ENCODE results near the gene GPR55. TPM values are rescaled to one million over a fixed set of nuclear protein-coding genes. Genes with fewer than 3 reads are reported as not detected.

GPR55 gene
- total and polyA plus RNA-seq, 2 of the 4 experiments (the other 2 are of a cell fraction) = 0.03 TPM; not detected in 1

DNA sequence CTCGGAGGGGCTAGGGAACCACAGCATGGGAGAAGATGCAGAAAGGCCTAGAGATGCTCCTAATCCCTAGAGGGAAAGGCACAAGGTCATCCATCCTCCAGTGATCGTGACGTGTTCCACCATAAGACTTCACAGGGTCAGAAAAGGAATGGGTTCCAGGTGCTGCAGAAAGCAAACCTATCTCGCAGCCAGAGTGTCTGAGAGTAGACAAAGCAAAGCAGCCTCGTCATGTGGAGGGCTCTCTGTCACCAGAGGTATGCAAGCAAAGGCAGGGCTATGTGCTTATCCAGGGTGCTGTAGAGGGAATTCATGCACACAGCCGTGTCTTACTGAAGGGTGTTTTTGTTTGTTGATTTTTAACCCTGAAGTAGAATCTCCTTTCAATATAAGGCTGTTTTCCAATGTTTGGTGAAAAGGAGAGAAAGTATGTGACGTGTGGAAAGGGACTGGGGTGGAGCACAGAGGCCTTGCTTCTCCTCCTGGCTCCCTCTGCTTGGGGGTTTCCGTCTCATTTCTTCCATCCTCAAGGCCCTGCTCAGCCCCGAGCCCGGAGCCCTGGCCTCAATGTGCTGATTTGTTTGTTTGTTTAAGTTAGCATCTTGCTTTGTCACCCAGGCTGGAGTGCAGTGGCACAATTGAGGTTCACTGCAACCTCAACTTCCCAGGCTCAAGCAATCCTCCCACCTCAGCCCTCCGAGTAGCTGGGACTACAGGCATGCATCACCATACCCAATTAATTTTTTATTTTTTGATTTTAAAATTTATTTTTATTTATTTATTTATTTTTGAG is 3.0 kb downstream of the GPR55 start:
- dilution Hi-C loops (cut with HindIII; ENCODE audit: low sequenced_read_pairs, unreplicated experiment) (no loop called here), in situ Hi-C loops (cut with MboI; ENCODE audit: low sequenced_read_pairs) (no loop called here), intact Hi-C loops (cut with micrococcal nuclease) (no loop called here)
- no peak overlapping the region for H3K14ac ChIP-seq (replicated peaks; ENCODE audit: low read depth, low read length)
- BruUV-seq (replicated peaks) = no TSS peak
- H3K23ac ChIP-seq (ENCODE audit: low read depth, low read length) = no peak overlapping the region
- H3K27me3 ChIP-seq (ENCODE audit: control insufficient read depth, insufficient read depth, low read length) = peaks cover 31% of the 10 kb centered on the region
- H4K91ac ChIP-seq (ENCODE audit: insufficient read depth, low read depth, low read length) = no peak overlapping the region
- H2AK9ac ChIP-seq (replicated peaks; ENCODE audit: low read depth, low read length, poor library complexity) = no peak overlapping the region
- H3K79me1 ChIP-seq (ENCODE audit: low read depth in 1 of 2, low read length in 2 of 2) = no peaks in the 10 kb centered on the region
- H4K5ac ChIP-seq (ENCODE audit: low read depth, low read length) = no peak overlapping the region
- no peaks in the 10 kb centered on the region for H3K9me3 ChIP-seq (ENCODE audit: control insufficient read depth, insufficient read depth, low read length)
- H3K56ac ChIP-seq (ENCODE audit: extremely low read depth, insufficient read depth, low read length) = no peak overlapping the region
- no peak overlapping the region for H3K4me2 ChIP-seq (ENCODE audit: low read depth, low read length)
- ChIA-PET CTCF (no interaction called here), POLR2A (ENCODE audit: unreplicated experiment) (no interaction called here)
- H3K27ac ChIP-seq (ENCODE audit: insufficient read depth, low read length) = no peak overlapping the region
- TF ChIP-seq RFX5 (IDR thresholded peaks at IDR 0.05; ENCODE audit: low read depth, low read length) (no peak), BHLHE40 (IDR thresholded peaks at IDR 0.05; ENCODE audit: low read depth, low read length) (no peak), CEBPB (IDR thresholded peaks at IDR 0.05; ENCODE audit: low read depth, low read length) (no peak), RCOR1 (IDR thresholded peaks at IDR 0.05; ENCODE audit: insufficient replicate concordance, low read length) (no peak), MXI1 (IDR thresholded peaks at IDR 0.05; ENCODE audit: borderline replicate concordance, low read depth, low read length) (no peak), SMC3 (IDR thresholded peaks at IDR 0.05; ENCODE audit: low read depth, low read length) (no peak), FOS (IDR thresholded peaks at IDR 0.05; ENCODE audit: low read depth, low read length) (no peak), POLR2A (IDR thresholded peaks at IDR 0.05; ENCODE audit: low read depth, low read length) (no peak), RAD21 (IDR thresholded peaks at IDR 0.05; ENCODE audit: low read length) (no peak)
- TF ChIP-seq, protein P1, sequence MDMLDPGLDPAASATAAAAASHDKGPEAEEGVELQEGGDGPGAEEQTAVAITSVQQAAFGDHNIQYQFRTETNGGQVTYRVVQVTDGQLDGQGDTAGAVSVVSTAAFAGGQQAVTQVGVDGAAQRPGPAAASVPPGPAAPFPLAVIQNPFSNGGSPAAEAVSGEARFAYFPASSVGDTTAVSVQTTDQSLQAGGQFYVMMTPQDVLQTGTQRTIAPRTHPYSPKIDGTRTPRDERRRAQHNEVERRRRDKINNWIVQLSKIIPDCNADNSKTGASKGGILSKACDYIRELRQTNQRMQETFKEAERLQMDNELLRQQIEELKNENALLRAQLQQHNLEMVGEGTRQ (IDR thresholded peaks at IDR 0.05; ENCODE audit: low read depth, low read length) = no peak
- no peak overlapping the region for H2BK120ac ChIP-seq (ENCODE audit: low read depth, low read length)
- H2BK15ac ChIP-seq (ENCODE audit: low read depth, low read length) = no peak overlapping the region
- no peak overlapping the region for H3K18ac ChIP-seq (ENCODE audit: low read depth, low read length)
- no peak overlapping the region for H4K8ac ChIP-seq (ENCODE audit: low read depth in 2 of 2, low read length in 2 of 2)
- no peaks in the 10 kb centered on the region for H3K36me3 ChIP-seq (ENCODE audit: control insufficient read depth, insufficient read depth, low read length)
- DNase-seq (no peak), ATAC-seq (ENCODE audit: low read depth) (no peak)
- no peaks in the 10 kb centered on the region for H3K4me1 ChIP-seq (ENCODE audit: control insufficient read depth, insufficient read depth, low read length)
- no peak overlapping the region for H2BK20ac ChIP-seq (ENCODE audit: low read depth, low read length)
- no peak overlapping the region for H2BK5ac ChIP-seq (ENCODE audit: low read depth, low read length, poor library complexity, severe bottlenecking)
- no peaks in the 10 kb centered on the region for H3K9me1 ChIP-seq (ENCODE audit: insufficient read depth, low read length)
- no peak overlapping the region for H3K4me3 ChIP-seq (ENCODE audit: insufficient read depth, low read depth, low read length)
- 72% methylated on average over 2 of the region's 11 CpGs; no CpG with 5 or more reads in 1 of the 2 experiments for WGBS, 2 experiments (ENCODE audit: extremely low coverage in 2 of 2, insufficient read length in 1 of 2)
- no peak overlapping the region for H2AFZ ChIP-seq (replicated peaks; ENCODE audit: low read length, poor library complexity)
- H3K4ac ChIP-seq (ENCODE audit: low read depth, low read length) = no peak overlapping the region
- H2AK5ac ChIP-seq (ENCODE audit: low read depth, low read length) = no peak overlapping the region
- no peaks in the 10 kb centered on the region for H4K20me1 ChIP-seq (ENCODE audit: insufficient read depth, low read length)
- H3K9ac ChIP-seq (ENCODE audit: low read depth, low read length) = no peak overlapping the region

Data from IMR-90 (cell line).